ENCODE data around the gene SGMS2. TPM values are rescaled to one million over a fixed set of nuclear protein-coding genes. Genes with fewer than 3 reads are reported as not detected.

The SGMS2 gene
- total and polyA plus RNA-seq, 10 of the 15 experiments (the other 5 are each of a cell fraction or from before 2014, with no cell fraction given): under 0.01 to 3.2 (median 0.17) TPM; not detected in 4

DNA sequence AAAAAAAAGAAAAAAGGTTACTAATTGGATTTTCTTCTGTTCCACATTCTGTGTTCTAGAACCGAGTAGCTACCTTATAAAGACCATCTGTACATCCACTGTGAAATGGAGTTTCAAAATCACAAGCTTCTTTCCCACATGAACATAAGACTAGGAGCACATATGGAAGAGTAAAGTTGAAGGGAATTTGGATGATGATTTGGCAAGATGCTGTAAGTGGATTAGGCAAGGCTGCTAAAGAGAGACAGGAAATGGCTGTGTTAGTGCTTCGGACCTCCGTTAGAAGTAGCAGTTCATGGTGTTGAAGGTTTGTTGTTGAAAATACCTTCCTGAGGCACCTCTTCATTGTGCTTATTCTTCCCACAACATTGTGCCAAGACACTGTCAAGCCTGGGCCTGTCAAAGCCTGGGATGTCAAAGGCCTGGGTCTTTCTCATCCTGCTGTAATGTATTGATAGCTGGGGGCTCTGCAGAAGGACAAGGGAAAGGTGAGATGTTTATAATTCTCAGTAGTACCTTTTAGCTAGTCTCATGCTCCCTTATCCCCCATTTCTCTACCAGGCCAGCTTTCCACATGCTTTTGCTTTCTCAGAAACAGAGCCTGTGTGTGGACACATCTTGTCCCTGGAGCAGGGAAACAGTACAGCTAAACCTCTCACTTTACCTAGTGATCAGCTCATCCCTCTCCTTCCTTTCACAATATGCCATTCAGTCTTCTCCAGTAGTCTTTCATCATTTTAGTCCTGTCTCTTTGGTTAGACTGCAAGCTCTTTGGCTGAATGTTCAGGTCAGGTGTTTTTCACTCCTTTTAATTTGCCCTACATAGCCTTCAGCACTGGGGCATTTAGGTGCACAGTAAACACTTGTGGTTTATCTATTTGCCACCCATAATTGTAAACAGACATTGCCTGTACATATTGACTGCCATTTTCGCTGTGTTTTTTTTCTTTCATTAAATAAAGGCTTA is 68.7 kb downstream of the SGMS2 start:
- ATAC-seq (no peak), FAIRE-seq (no peak), DNase-seq (ENCODE audit: low read depth, low spot score) (no peak)
- SMC1A ChIA-PET (ENCODE audit: uncharacterized antibody, unreplicated experiment): interaction anchor here (0.8 to 1.8 kb wide), 3 partner anchors 9 to 10 kb away, joined by 3 to 6 read pairs (median 3); no protein-coding TSS in a partner anchor
- CTCF ChIA-PET: no interaction called here
- H3K27me3 ChIP-seq (replicated peaks in 1 of 2; ENCODE audit: control insufficient read depth in 2 of 2, insufficient read depth in 2 of 2, low read length in 1 of 2): no peaks in the 10 kb centered on the region; a peak in 1 of 4 replicates
- no TSS peak for BruUV-seq (replicated peaks)
- POLR2A ChIA-PET: interaction anchor here (0.6 to 1.2 kb wide), 2 partner anchors 9 to 412 kb away, joined by 3 read pairs; no protein-coding TSS in a partner anchor
- H3K4me1 ChIP-seq (ENCODE audit: control insufficient read depth, insufficient read depth, low read length): no peaks in the 10 kb centered on the region
- 26% methylated on average over 4 of the region's 4 CpGs for WGBS (ENCODE audit: insufficient coverage, insufficient replicate concordance, low lambda C conversion rate, missing lambda C conversion rate)
- no peaks in the 10 kb centered on the region for H3K79me2 ChIP-seq (ENCODE audit: control insufficient read depth, insufficient read depth, low read length)
- H3K9ac ChIP-seq (ENCODE audit: control insufficient read depth, insufficient read depth, low read length): no peak overlapping the region
- no peak overlapping the region for H2AFZ ChIP-seq (ENCODE audit: control insufficient read depth, low read depth, low read length)
- no peaks in the 10 kb centered on the region for H4K20me1 ChIP-seq (ENCODE audit: control insufficient read depth, insufficient read depth)
- intact Hi-C loops (cut with micrococcal nuclease; ENCODE audit: unreplicated experiment) (no loop called here), in situ Hi-C loops (cut with MboI) (no loop called here)
- no peaks in the 10 kb centered on the region for H3K36me3 ChIP-seq (ENCODE audit: control insufficient read depth in 2 of 2, insufficient read depth in 2 of 2, low read length in 1 of 2)
- TF ChIP-seq POLR2AphosphoS2 (IDR thresholded peaks at IDR 0.05; ENCODE audit: low read depth, low read length): no peak
- TF ChIP-seq WRNIP1 (IDR thresholded peaks at IDR 0.05; ENCODE audit: borderline replicate concordance, low read depth, low read length): no peak
- TF ChIP-seq ZBED1 (IDR thresholded peaks at IDR 0.05; ENCODE audit: borderline replicate concordance): no peak
- no peak for TF ChIP-seq CREM (IDR thresholded peaks at IDR 0.05; ENCODE audit: low read depth)
- no peak for TF ChIP-seq RFX5 (IDR thresholded peaks at IDR 0.05; ENCODE audit: low read depth, low read length)
- no peak for TF ChIP-seq POLR2A (IDR thresholded peaks at IDR 0.05; ENCODE audit: low read depth, low read length)
- TF ChIP-seq KDM1A (IDR thresholded peaks at IDR 0.05; ENCODE audit: borderline replicate concordance): no peak
- no peak for TF ChIP-seq RCOR1 (conservative IDR thresholded peaks at IDR 0.05; ENCODE audit: low read depth, low read length)
- TF ChIP-seq PML (IDR thresholded peaks at IDR 0.05; ENCODE audit: low read length): no peak
- no peak for TF ChIP-seq IKZF2 (IDR thresholded peaks at IDR 0.05)
- TF ChIP-seq NR2F1 (conservative IDR thresholded peaks at IDR 0.05): no peak
- TF ChIP-seq SPI1 (IDR thresholded peaks at IDR 0.05; ENCODE audit: borderline replicate concordance, insufficient read depth, low read depth, low read length): no peak
- no peak for TF ChIP-seq NFYA (IDR thresholded peaks at IDR 0.05; ENCODE audit: borderline replicate concordance, low read depth, low read length)
- no peak for TF ChIP-seq RBBP5 (conservative IDR thresholded peaks at IDR 0.05)
- TF ChIP-seq SMAD5 (IDR thresholded peaks at IDR 0.05; ENCODE audit: low read depth): no peak
- no peak for TF ChIP-seq RB1 (IDR thresholded peaks at IDR 0.05; ENCODE audit: borderline replicate concordance)
- TF ChIP-seq USF1 (IDR thresholded peaks at IDR 0.05; ENCODE audit: borderline replicate concordance, extremely low read length, insufficient read depth, low read depth, low read length): no peak
- no peak for TF ChIP-seq CHD1 (IDR thresholded peaks at IDR 0.05; ENCODE audit: low read depth, low read length)
- no peak for TF ChIP-seq SKIL (IDR thresholded peaks at IDR 0.05; ENCODE audit: low read depth, poor library complexity, severe bottlenecking)
- TF ChIP-seq BCL11A (IDR thresholded peaks at IDR 0.05; ENCODE audit: low read depth, low read length): no peak
- RAD21 ChIA-PET (ENCODE audit: unreplicated experiment): interaction anchor here (1.0 kb wide), 1 partner anchor 135 kb away, joined by 3 read pairs; no protein-coding TSS in a partner anchor
- no peak overlapping the region for H3K4me3 ChIP-seq
- no peaks in the 10 kb centered on the region for H3K9me3 ChIP-seq (replicated peaks; ENCODE audit: control insufficient read depth, insufficient read depth, low read length)
- no peak overlapping the region for H3K4me2 ChIP-seq (ENCODE audit: control insufficient read depth, insufficient read depth)
- no peak overlapping the region for H3K27ac ChIP-seq (ENCODE audit: control insufficient read depth, insufficient read depth)
